Natural killer cell (primary cell): Measurements from ENCODE around the gene RTP5. TPM values are rescaled to one million over a fixed set of nuclear protein-coding genes. Genes with fewer than 3 reads are reported as not detected.

Source experiments
- ATAC-seq, 3 donors: fragments of 150-1000 bp in 2 of 3; fragments of 200-7000 bp in 1 of 3; cut with Tn5 transposase; 1 replicate in 1 of 3; 2 replicates in 2 of 3; pipeline ENCODE4 v1.10.0; 2021; ENCODE audit warnings: mild to moderate bottlenecking in 2 of 3, moderate library complexity in 2 of 3
- DNase-seq, 2 donors: peaks; one replicate each; pipeline versions ENCODE4 v3.0.0 to v3.0.0-alpha.2; 2013 to 2021; ENCODE audit warnings: mixed read lengths in 1 of 2
- H3K27ac ChIP-seq: one replicate; pipeline ENCODE4 v1.5.1; 2013; ENCODE audit warnings: mild to moderate bottlenecking, low read length
- H3K27me3 ChIP-seq: one replicate; pipeline ENCODE4 v1.6.1; 2013; ENCODE audit warnings: low read length; ENCODE audit not compliant: control insufficient read depth, insufficient read depth
- H3K36me3 ChIP-seq: one replicate; pipeline ENCODE4 v1.6.1; 2013; ENCODE audit warnings: low read length; ENCODE audit not compliant: control insufficient read depth, insufficient read depth
- H3K4me1 ChIP-seq: one replicate; pipeline ENCODE4 v1.6.1; 2013; ENCODE audit warnings: low read length; ENCODE audit not compliant: control insufficient read depth, insufficient read depth
- H3K4me3 ChIP-seq: one replicate; pipeline ENCODE4 v1.5.1; 2013; ENCODE audit warnings: low read length
- H3K9me3 ChIP-seq: one replicate; pipeline ENCODE4 v1.6.1; 2013; ENCODE audit warnings: low read length; ENCODE audit not compliant: control insufficient read depth, insufficient read depth
- H3K27ac Mint-ChIP-seq, 2 donors: one replicate each; pipeline ENCODE4 v1.8.0; 2022; ENCODE audit warnings: mild to moderate bottlenecking in 2 of 2, mixed read lengths in 2 of 2, moderate library complexity in 1 of 2
- H3K27me3 Mint-ChIP-seq, 2 donors: one replicate each; pipeline ENCODE4 v1.8.0; 2022; ENCODE audit warnings: low read depth in 2 of 2, mixed read lengths in 2 of 2
- H3K36me3 Mint-ChIP-seq: one replicate; pipeline ENCODE4 v1.8.0; 2022; ENCODE audit warnings: mixed read lengths
- H3K4me1 Mint-ChIP-seq, 2 donors: one replicate each; pipeline ENCODE4 v1.8.0; 2022; ENCODE audit warnings: mixed read lengths in 2 of 2
- H3K4me3 Mint-ChIP-seq: one replicate; pipeline ENCODE4 v1.8.0; 2022; ENCODE audit warnings: mild to moderate bottlenecking, moderate library complexity, mixed read lengths
- H3K9me3 Mint-ChIP-seq, 2 donors: one replicate each; pipeline ENCODE4 v1.8.0; 2022; ENCODE audit warnings: mixed read lengths in 2 of 2
- CTCF ChIP-seq: fragments of 200-600 bp; IDR thresholded peaks from one replicate; pipeline ENCODE4 v1.8.0; 2022; ENCODE audit warnings: antibody characterized with exemption
- WGBS: methylation state at CpG from one replicate; pipeline ENCODE4 v1.1.7; 2013; ENCODE audit warnings: missing lambda C conversion rate; ENCODE audit not compliant: insufficient coverage; 5-methylcytosine and 5-hydroxymethylcytosine counted together
- intact Hi-C: fragments of 100-400 bp; cut with micrococcal nuclease; formaldehyde crosslinking; loops from one replicate; pipeline ENCODE4 v1.14.2; 2022
- total RNA-seq, 4 donors: library from RNA; stranded (reverse); fragments of 120-200 nt in 1 of 4; gene quantifications; one replicate each; pipeline versions ENCODE4 v1.2.3 to v1.2.4, GENCODE V29; 2013 to 2022

Gene RTP5
- total RNA-seq, 3 donors from 2014 or later (not counting 1 experiment from before 2014, with no cell fraction given): 0.47 to 1.7 (median 0.68) TPM

GRCh38 chr2:241903121-241904010 lies 33.8 kb downstream of the RTP5 start:
- 96% methylated on average over 40 of the region's 40 CpGs for WGBS
- Histone ChIP-seq H3K36me3 (no peaks in the 10 kb centered on the region), H3K27me3 (no peaks in the 10 kb centered on the region), H3K4me1 (peaks cover 11% of the 10 kb centered on the region), H3K27ac (no peak overlapping the region), H3K9me3 (no peaks in the 10 kb centered on the region), H3K4me3 (no peak overlapping the region)
- Mint-ChIP-seq H3K36me3 (no peaks in the 10 kb centered on the region), H3K4me1 (no peaks in the 10 kb centered on the region), H3K27ac (no peak overlapping the region), H3K27me3 (peaks cover 0 to 2% of the 10 kb centered on the region in 2 donors), H3K9me3 (no peaks in the 10 kb centered on the region), H3K4me3 (no peak overlapping the region)
- DNase-seq: peak in 1 of 2 donors; percentile 15
- intact Hi-C loops: no loop called here
- TF ChIP-seq CTCF: no peak
- ATAC-seq: no peak

- Mint-ChIP-seq H3K27ac (no peak overlapping the region), H3K36me3 (no peaks in the 10 kb centered on the region), H3K4me1 (no peaks in the 10 kb centered on the region), H3K9me3 (no peaks in the 10 kb centered on the region), H3K27me3 (peaks cover 0 to 2% of the 10 kb centered on the region in 2 donors), H3K4me3 (no peak overlapping the region)
- H3K27me3 ChIP-seq: no peaks in the 10 kb centered on the region
- no peak overlapping the region for H3K4me3 ChIP-seq
- 92% methylated on average over 19 of the region's 19 CpGs for WGBS
- H3K4me1 ChIP-seq: peaks cover 11% of the 10 kb centered on the region
- no peaks in the 10 kb centered on the region for H3K36me3 ChIP-seq
- DNase-seq (no peak), ATAC-seq (no peak)
- intact Hi-C loops: no loop called here
- H3K27ac ChIP-seq: no peak overlapping the region
- no peak for TF ChIP-seq CTCF
- H3K9me3 ChIP-seq: no peaks in the 10 kb centered on the region
These were observed 34.6 kb downstream of the RTP5 start for GRCh38 chr2:241904011-241904718.

GRCh38 chr2:241904791-241905710 lies 35.5 kb downstream of the RTP5 start:
- H3K4me3 ChIP-seq: no peak overlapping the region
- 95% methylated on average over 29 of the region's 29 CpGs for WGBS
- H3K9me3 ChIP-seq: no peaks in the 10 kb centered on the region
- ATAC-seq (no peak), DNase-seq (peak in 1 of 2 donors; percentile 12)
- H3K36me3 ChIP-seq: no peaks in the 10 kb centered on the region
- H3K4me1 ChIP-seq: peaks cover 11% of the 10 kb centered on the region
- intact Hi-C loops: no loop called here
- Mint-ChIP-seq H3K36me3 (no peaks in the 10 kb centered on the region), H3K4me1 (no peaks in the 10 kb centered on the region), H3K27ac (no peak overlapping the region), H3K27me3 (peaks cover 0 to 2% of the 10 kb centered on the region in 2 donors), H3K9me3 (no peaks in the 10 kb centered on the region), H3K4me3 (no peak overlapping the region)
- H3K27me3 ChIP-seq: no peaks in the 10 kb centered on the region
- TF ChIP-seq CTCF: no peak
- no peak overlapping the region for H3K27ac ChIP-seq
